SJCRH30 (cell line): ENCODE results near the gene DOCK3. TPM values are rescaled to one million over a fixed set of nuclear protein-coding genes. Genes with fewer than 3 reads are reported as not detected.
"Not testable (repeated sequence)": the region's sequence is repeated elsewhere in the genome, so short reads cannot be mapped to it uniquely, and the experiment has no call there.

ENCODE experiments used
- DNase-seq, 2 experiments: peaks; one replicate each; pipeline ENCODE4 v3.0.0-alpha.2; 2015 to 2020
- H3K27ac ChIP-seq: fragments of 250-450 bp; sonication (Bioruptor Pico); 2 replicates; pipeline ENCODE4 v1.5.1; 2020; ENCODE audit warnings: mild to moderate bottlenecking, moderate library complexity
- H3K27me3 ChIP-seq: fragments of 250-450 bp; sonication (Bioruptor Pico); 2 replicates; pipeline ENCODE4 v1.5.1; 2020; ENCODE audit warnings: mild to moderate bottlenecking, moderate library complexity
- H3K36me3 ChIP-seq: fragments of 250-450 bp; sonication (Bioruptor Pico); 2 replicates; pipeline ENCODE4 v1.5.1; 2020; ENCODE audit warnings: mild to moderate bottlenecking, moderate library complexity
- H3K4me1 ChIP-seq: fragments of 250-450 bp; sonication (Bioruptor Pico); 2 replicates; pipeline ENCODE4 v1.5.1; 2020; ENCODE audit warnings: mild to moderate bottlenecking, moderate library complexity
- H3K4me3 ChIP-seq: fragments of 250-450 bp; sonication (Bioruptor Pico); 2 replicates; pipeline ENCODE4 v1.5.1; 2020; ENCODE audit warnings: mild to moderate bottlenecking, moderate library complexity
- H3K9me3 ChIP-seq: fragments of 250-450 bp; sonication (Bioruptor Pico); replicated peaks from 2 replicates; pipeline ENCODE4 v1.5.1; 2020; ENCODE audit warnings: mild to moderate bottlenecking, moderate library complexity
- total RNA-seq: library from RNA; depleted of rRNA; stranded (reverse); fragments of >200 nt; shearing (Covaris generic); gene quantifications from 2 replicates; pipeline ENCODE4 v1.2.3, GENCODE V29; 2014

Gene DOCK3
- total RNA-seq, 1 experiment from 2014 or later, result 0.08 TPM

- Histone ChIP-seq H3K9me3 (no peaks in the 10 kb centered on the region), H3K27ac (no peak overlapping the region), H3K4me1 (no peaks in the 10 kb centered on the region), H3K4me3 (no peak overlapping the region), H3K27me3 (peaks cover 8% of the 10 kb centered on the region; the same call in 1 of the 2 replicates), H3K36me3 (no peaks in the 10 kb centered on the region)
- DNase-seq, result no peak
Observed at GRCh38 chr3:51280176-51280575, 605.4 kb downstream of the DOCK3 start.

GRCh38 chr3:51282931-51283330 lies 608.2 kb downstream of the DOCK3 start:
- Histone ChIP-seq H3K9me3 (no peaks in the 10 kb centered on the region), H3K4me1 (no peaks in the 10 kb centered on the region), H3K27ac (no peak overlapping the region), H3K4me3 (no peak overlapping the region), H3K36me3 (no peaks in the 10 kb centered on the region), H3K27me3 (peaks cover 8% of the 10 kb centered on the region; the same call in 1 of the 2 replicates)
- DNase-seq, result no peak

GRCh38 chr3:51283421-51283820 lies 608.7 kb downstream of the DOCK3 start:
- no peak for DNase-seq
- H3K27ac ChIP-seq, result no peak overlapping the region

GRCh38 chr3:51295625-51296024 lies 620.9 kb downstream of the DOCK3 start:
- no peak for DNase-seq
- Histone ChIP-seq H3K4me3 (no peak overlapping the region), H3K27me3 (no peaks in the 10 kb centered on the region), H3K27ac (no peak overlapping the region), H3K36me3 (no peaks in the 10 kb centered on the region), H3K9me3 (no peaks in the 10 kb centered on the region), H3K4me1 (no peaks in the 10 kb centered on the region)

More at GRCh38 chr3:51283421-51283820, 608.7 kb downstream of the DOCK3 start:
- Histone ChIP-seq H3K9me3 (no peaks in the 10 kb centered on the region), H3K36me3 (no peaks in the 10 kb centered on the region), H3K4me3 (no peak overlapping the region), H3K27me3 (peaks cover 8% of the 10 kb centered on the region; the same call in 1 of the 2 replicates), H3K4me1 (no peaks in the 10 kb centered on the region)

GRCh38 chr3:51297333-51297732 lies 622.6 kb downstream of the DOCK3 start:
- Histone ChIP-seq H3K36me3 (no peaks in the 10 kb centered on the region), H3K4me3 (no peak overlapping the region), H3K27ac (no peak overlapping the region), H3K4me1 (no peaks in the 10 kb centered on the region), H3K27me3 (no peaks in the 10 kb centered on the region), H3K9me3 (no peaks in the 10 kb centered on the region)
- no peak for DNase-seq

- no peaks in the 10 kb centered on the region for H3K27me3 ChIP-seq
- H3K4me3 ChIP-seq, result no peak overlapping the region
- no peaks in the 10 kb centered on the region for H3K9me3 ChIP-seq
- no peaks in the 10 kb centered on the region for H3K36me3 ChIP-seq
- no peaks in the 10 kb centered on the region for H3K4me1 ChIP-seq
- no peak for DNase-seq
- no peak overlapping the region for H3K27ac ChIP-seq
Observed at GRCh38 chr3:51304230-51304629, 629.5 kb downstream of the DOCK3 start.

GRCh38 chr3:51306093-51306492 lies 631.4 kb downstream of the DOCK3 start:
- DNase-seq, result no peak
- Histone ChIP-seq H3K36me3 (no peaks in the 10 kb centered on the region), H3K4me3 (no peak overlapping the region), H3K9me3 (no peaks in the 10 kb centered on the region), H3K4me1 (no peaks in the 10 kb centered on the region), H3K27me3 (no peaks in the 10 kb centered on the region), H3K27ac (no peak overlapping the region)

GRCh38 chr3:51307458-51307857 lies 632.7 kb downstream of the DOCK3 start:
- H3K4me3 ChIP-seq, result no peak overlapping the region
- no peaks in the 10 kb centered on the region for H3K27me3 ChIP-seq
- H3K4me1 ChIP-seq, result no peaks in the 10 kb centered on the region
- H3K27ac ChIP-seq, result no peak overlapping the region
- H3K36me3 ChIP-seq, result no peaks in the 10 kb centered on the region
- H3K9me3 ChIP-seq, result no peaks in the 10 kb centered on the region
- DNase-seq, result no peak

GRCh38 chr3:51307945-51308607 lies 633.3 kb downstream of the DOCK3 start:
- not testable (repeated sequence) for H3K27ac ChIP-seq, DNase-seq, H3K36me3 ChIP-seq, H3K4me3 ChIP-seq, H3K9me3 ChIP-seq, H3K27me3 ChIP-seq, H3K4me1 ChIP-seq

- Histone ChIP-seq H3K4me1 (no peaks in the 10 kb centered on the region), H3K4me3 (no peak overlapping the region), H3K27me3 (no peaks in the 10 kb centered on the region; the same call in 1 of the 2 replicates), H3K36me3 (no peaks in the 10 kb centered on the region), H3K9me3 (no peaks in the 10 kb centered on the region), H3K27ac (no peak overlapping the region)
- DNase-seq, result peak in 1 of 2 experiments; percentile 13
Observed at GRCh38 chr3:51311055-51311454, 636.3 kb downstream of the DOCK3 start.

GRCh38 chr3:51328206-51328605 lies 653.5 kb downstream of the DOCK3 start:
- no peak overlapping the region for H3K27ac ChIP-seq
- no peaks in the 10 kb centered on the region for H3K9me3 ChIP-seq

GRCh38 chr3:51330046-51330445 lies 655.3 kb downstream of the DOCK3 start:
- Histone ChIP-seq H3K4me3 (no peak overlapping the region), H3K9me3 (no peaks in the 10 kb centered on the region), H3K36me3 (no peaks in the 10 kb centered on the region), H3K27ac (no peak overlapping the region), H3K27me3 (0 out of 2 replicates have a peak, but pooled peaks cover 4% of the 10 kb centered on the region), H3K4me1 (no peaks in the 10 kb centered on the region)
- DNase-seq, result no peak

More at GRCh38 chr3:51328206-51328605, 653.5 kb downstream of the DOCK3 start:
- DNase-seq, result no peak
- Histone ChIP-seq H3K27me3 (0 out of 2 replicates have a peak, but pooled peaks cover 4% of the 10 kb centered on the region), H3K36me3 (no peaks in the 10 kb centered on the region), H3K4me1 (no peaks in the 10 kb centered on the region), H3K4me3 (no peak overlapping the region)

GRCh38 chr3:51332156-51332555 lies 657.4 kb downstream of the DOCK3 start:
- Histone ChIP-seq H3K27ac (no peak overlapping the region), H3K9me3 (no peaks in the 10 kb centered on the region)
- DNase-seq, result no peak

GRCh38 chr3:51333021-51333420 lies 658.3 kb downstream of the DOCK3 start:
- 0 out of 2 replicates have a peak, but pooled peaks cover 4% of the 10 kb centered on the region for H3K27me3 ChIP-seq
- H3K9me3 ChIP-seq, result no peaks in the 10 kb centered on the region
- H3K4me3 ChIP-seq, result no peak overlapping the region
- no peak overlapping the region for H3K27ac ChIP-seq
- DNase-seq, result no peak
- H3K4me1 ChIP-seq, result no peaks in the 10 kb centered on the region
- no peaks in the 10 kb centered on the region for H3K36me3 ChIP-seq

More at GRCh38 chr3:51332156-51332555, 657.4 kb downstream of the DOCK3 start:
- Histone ChIP-seq H3K27me3 (0 out of 2 replicates have a peak, but pooled peaks cover 4% of the 10 kb centered on the region), H3K4me3 (no peak overlapping the region), H3K4me1 (no peaks in the 10 kb centered on the region), H3K36me3 (no peaks in the 10 kb centered on the region)

- H3K4me3 ChIP-seq, result no peak overlapping the region
- no peaks in the 10 kb centered on the region for H3K27me3 ChIP-seq
- no peaks in the 10 kb centered on the region for H3K36me3 ChIP-seq
- no peak for DNase-seq
- H3K9me3 ChIP-seq, result no peaks in the 10 kb centered on the region
- H3K4me1 ChIP-seq, result peaks cover 17% of the 10 kb centered on the region
- no peak overlapping the region for H3K27ac ChIP-seq
Observed at GRCh38 chr3:51336261-51336660, 661.5 kb downstream of the DOCK3 start.

- no peak for DNase-seq
- no peaks in the 10 kb centered on the region for H3K27me3 ChIP-seq
- no peaks in the 10 kb centered on the region for H3K9me3 ChIP-seq
- no peak overlapping the region for H3K4me3 ChIP-seq
- H3K4me1 ChIP-seq, result peaks cover 19% of the 10 kb centered on the region
- no peaks in the 10 kb centered on the region for H3K36me3 ChIP-seq
- no peak overlapping the region for H3K27ac ChIP-seq
Observed at GRCh38 chr3:51337666-51338065, 662.9 kb downstream of the DOCK3 start.
